ENCODE data around the gene ARHGAP45.

ARHGAP45 gene

GRCh38 chr19:1049800-1050199 is 17.2 kb upstream of the ARHGAP45 start:
- no peak overlapping the region for H3K4me3 ChIP-seq
- TF ChIP-seq EZH2 (IDR thresholded peaks at IDR 0.05) (no peak), POLR2AphosphoS5 (IDR thresholded peaks at IDR 0.05; ENCODE audit: borderline replicate concordance, low read depth, low read length) (no peak), FOXP2 (optimal IDR thresholded peaks at IDR 0.05; ENCODE audit: control extremely low read depth, extremely low read length, insufficient read depth) (no peak)
- H3K9ac ChIP-seq (ENCODE audit: insufficient read length), result no peak overlapping the region
- DNase-seq (ENCODE audit: low read depth, low spot score), result no peak
- no peaks in the 10 kb centered on the region for H3K9me3 ChIP-seq (ENCODE audit: low read depth, low read length)
- H3K27ac ChIP-seq, result no peak overlapping the region
- H3K36me3 ChIP-seq (ENCODE audit: insufficient read depth, low read length), result no peaks in the 10 kb centered on the region

GRCh38 chr19:1050989-1051788 is 15.8 kb upstream of the ARHGAP45 start:
- Histone ChIP-seq H3K9me3 (ENCODE audit: low read depth, low read length) (no peaks in the 10 kb centered on the region), H3K4me3 (no peak overlapping the region), H3K9ac (ENCODE audit: insufficient read length) (no peak overlapping the region), H3K36me3 (ENCODE audit: insufficient read depth, low read length) (no peaks in the 10 kb centered on the region), H3K27ac (no peak overlapping the region)
- TF ChIP-seq EZH2 (IDR thresholded peaks at IDR 0.05), result no peak
- TF ChIP-seq FOXP2 (optimal IDR thresholded peaks at IDR 0.05; ENCODE audit: control extremely low read depth, extremely low read length, insufficient read depth), result no peak
- no peak for TF ChIP-seq POLR2AphosphoS5 (IDR thresholded peaks at IDR 0.05; ENCODE audit: borderline replicate concordance, low read depth, low read length)
- DNase-seq (ENCODE audit: low read depth, low spot score), result no peak

GRCh38 chr19:1051791-1052190 is 15.2 kb upstream of the ARHGAP45 start:
- Histone ChIP-seq H3K36me3 (ENCODE audit: insufficient read depth, low read length) (no peaks in the 10 kb centered on the region), H3K9me3 (ENCODE audit: low read depth, low read length) (no peaks in the 10 kb centered on the region), H3K27ac (no peak overlapping the region), H3K9ac (ENCODE audit: insufficient read length) (no peak overlapping the region), H3K4me3 (no peak overlapping the region)
- DNase-seq (ENCODE audit: low read depth, low spot score), result no peak
- TF ChIP-seq POLR2AphosphoS5 (IDR thresholded peaks at IDR 0.05; ENCODE audit: borderline replicate concordance, low read depth, low read length) (no peak), EZH2 (IDR thresholded peaks at IDR 0.05) (no peak)

GRCh38 chr19:1052349-1052975 is 14.5 kb upstream of the ARHGAP45 start:
- H3K9ac ChIP-seq (ENCODE audit: insufficient read length), result no peak overlapping the region
- H3K4me3 ChIP-seq, result no peak overlapping the region
- no peak for DNase-seq (ENCODE audit: low read depth, low spot score)
- H3K36me3 ChIP-seq (ENCODE audit: insufficient read depth, low read length), result no peaks in the 10 kb centered on the region
- H3K27ac ChIP-seq, result no peak overlapping the region
- no peak for TF ChIP-seq POLR2AphosphoS5 (IDR thresholded peaks at IDR 0.05; ENCODE audit: borderline replicate concordance, low read depth, low read length)
- no peak for TF ChIP-seq EZH2 (IDR thresholded peaks at IDR 0.05)
- TF ChIP-seq FOXP2 (optimal IDR thresholded peaks at IDR 0.05; ENCODE audit: control extremely low read depth, extremely low read length, insufficient read depth), result no peak
- H3K9me3 ChIP-seq (ENCODE audit: low read depth, low read length), result no peaks in the 10 kb centered on the region

- no peaks in the 10 kb centered on the region for H3K9me3 ChIP-seq (ENCODE audit: low read depth, low read length)
- no peak overlapping the region for H3K27ac ChIP-seq
- H3K9ac ChIP-seq (ENCODE audit: insufficient read length), result no peak overlapping the region
- no peak overlapping the region for H3K4me3 ChIP-seq
- DNase-seq (ENCODE audit: low read depth, low spot score), result no peak
- no peaks in the 10 kb centered on the region for H3K36me3 ChIP-seq (ENCODE audit: insufficient read depth, low read length)
- no peak for TF ChIP-seq POLR2AphosphoS5 (IDR thresholded peaks at IDR 0.05; ENCODE audit: borderline replicate concordance, low read depth, low read length)
- TF ChIP-seq FOXP2 (optimal IDR thresholded peaks at IDR 0.05; ENCODE audit: control extremely low read depth, extremely low read length, insufficient read depth), result no peak
- TF ChIP-seq EZH2 (IDR thresholded peaks at IDR 0.05), result no peak
These were observed 13.5 kb upstream of the ARHGAP45 start for GRCh38 chr19:1053176-1054101.

- DNase-seq (ENCODE audit: low read depth, low spot score), result no peak
- Histone ChIP-seq H3K9ac (ENCODE audit: insufficient read length) (no peak overlapping the region), H3K9me3 (ENCODE audit: low read depth, low read length) (no peaks in the 10 kb centered on the region), H3K4me3 (no peak overlapping the region), H3K27ac (no peak overlapping the region), H3K36me3 (ENCODE audit: insufficient read depth, low read length) (no peaks in the 10 kb centered on the region)
- no peak for TF ChIP-seq EZH2 (IDR thresholded peaks at IDR 0.05)
- TF ChIP-seq POLR2AphosphoS5 (IDR thresholded peaks at IDR 0.05; ENCODE audit: borderline replicate concordance, low read depth, low read length), result no peak
- TF ChIP-seq FOXP2 (optimal IDR thresholded peaks at IDR 0.05; ENCODE audit: control extremely low read depth, extremely low read length, insufficient read depth), result no peak
These were observed 12.6 kb upstream of the ARHGAP45 start for GRCh38 chr19:1054102-1055027.

GRCh38 chr19:1055028-1055425 is 11.9 kb upstream of the ARHGAP45 start:
- Histone ChIP-seq H3K4me3 (no peak overlapping the region), H3K36me3 (ENCODE audit: insufficient read depth, low read length) (no peaks in the 10 kb centered on the region), H3K27ac (no peak overlapping the region), H3K9me3 (ENCODE audit: low read depth, low read length) (no peaks in the 10 kb centered on the region), H3K9ac (ENCODE audit: insufficient read length) (no peak overlapping the region)
- no peak for DNase-seq (ENCODE audit: low read depth, low spot score)
- TF ChIP-seq EZH2 (IDR thresholded peaks at IDR 0.05), result no peak
- no peak for TF ChIP-seq POLR2AphosphoS5 (IDR thresholded peaks at IDR 0.05; ENCODE audit: borderline replicate concordance, low read depth, low read length)
- no peak for TF ChIP-seq FOXP2 (optimal IDR thresholded peaks at IDR 0.05; ENCODE audit: control extremely low read depth, extremely low read length, insufficient read depth)
